ENCODE data around the gene TNFAIP8.
A peak's percentile ranks its signal among the peaks of the same experiment; 100 is the strongest.

TNFAIP8 gene

GRCh38 chr5:119353686-119354366, 2.0 kb upstream of the TNFAIP8 start:
- no peak for DNase-seq

- DNase-seq: no peak
These were observed 1.1 kb upstream of the TNFAIP8 start for GRCh38 chr5:119354537-119355243.

GRCh38 chr5:119355244-119355638, 578 bp upstream of the TNFAIP8 start:
- peak; percentile 61 for DNase-seq

- no peak for DNase-seq
These were observed 881 bp downstream of the TNFAIP8 start for GRCh38 chr5:119356612-119357188.

GRCh38 chr5:119357270-119357669, 1.5 kb downstream of the TNFAIP8 start:
- no peak for DNase-seq

- no peak for DNase-seq
These were observed 2.1 kb downstream of the TNFAIP8 start for GRCh38 chr5:119357808-119358529.

GRCh38 chr5:119358530-119358900, 2.7 kb downstream of the TNFAIP8 start:
- no peak for DNase-seq

GRCh38 chr5:119358901-119359603, 3.2 kb downstream of the TNFAIP8 start:
- no peak for DNase-seq

- no peak for DNase-seq
These were observed 4.1 kb downstream of the TNFAIP8 start for GRCh38 chr5:119359737-119360413.

GRCh38 chr5:119360905-119361593, 5.2 kb downstream of the TNFAIP8 start:
- DNase-seq: no peak

GRCh38 chr5:119361594-119362125, 5.8 kb downstream of the TNFAIP8 start:
- DNase-seq: no peak

GRCh38 chr5:119362714-119363113, 6.9 kb downstream of the TNFAIP8 start:
- DNase-seq: no peak

- DNase-seq: no peak
These were observed 7.5 kb downstream of the TNFAIP8 start for GRCh38 chr5:119363271-119363670.

GRCh38 chr5:119363936-119364335, 8.1 kb downstream of the TNFAIP8 start:
- DNase-seq: no peak

- no peak for DNase-seq
These were observed 10.2 kb downstream of the TNFAIP8 start for GRCh38 chr5:119365847-119366539.

GRCh38 chr5:119366540-119366881, 10.7 kb downstream of the TNFAIP8 start:
- DNase-seq: no peak

- no peak for DNase-seq
These were observed 11.9 kb downstream of the TNFAIP8 start for GRCh38 chr5:119367502-119368237.

- DNase-seq: peak; percentile 46
These were observed 12.4 kb downstream of the TNFAIP8 start for GRCh38 chr5:119368238-119368630.

- no peak for DNase-seq
These were observed 14.7 kb downstream of the TNFAIP8 start for GRCh38 chr5:119370486-119370885.

GRCh38 chr5:119371146-119371545, 15.3 kb downstream of the TNFAIP8 start:
- DNase-seq: no peak
